NCI-H2196 treated with DMSO at 0.1 percent for 48 hours (cell line): ENCODE measurements around the gene ZC3H18.

Experiments
- DNase-seq: peaks from one replicate; lab custom pipeline; 2025; ENCODE audit not compliant: unreplicated experiment; lab: John Stamatoyannopoulos, UW

The ZC3H18 gene

DNA sequence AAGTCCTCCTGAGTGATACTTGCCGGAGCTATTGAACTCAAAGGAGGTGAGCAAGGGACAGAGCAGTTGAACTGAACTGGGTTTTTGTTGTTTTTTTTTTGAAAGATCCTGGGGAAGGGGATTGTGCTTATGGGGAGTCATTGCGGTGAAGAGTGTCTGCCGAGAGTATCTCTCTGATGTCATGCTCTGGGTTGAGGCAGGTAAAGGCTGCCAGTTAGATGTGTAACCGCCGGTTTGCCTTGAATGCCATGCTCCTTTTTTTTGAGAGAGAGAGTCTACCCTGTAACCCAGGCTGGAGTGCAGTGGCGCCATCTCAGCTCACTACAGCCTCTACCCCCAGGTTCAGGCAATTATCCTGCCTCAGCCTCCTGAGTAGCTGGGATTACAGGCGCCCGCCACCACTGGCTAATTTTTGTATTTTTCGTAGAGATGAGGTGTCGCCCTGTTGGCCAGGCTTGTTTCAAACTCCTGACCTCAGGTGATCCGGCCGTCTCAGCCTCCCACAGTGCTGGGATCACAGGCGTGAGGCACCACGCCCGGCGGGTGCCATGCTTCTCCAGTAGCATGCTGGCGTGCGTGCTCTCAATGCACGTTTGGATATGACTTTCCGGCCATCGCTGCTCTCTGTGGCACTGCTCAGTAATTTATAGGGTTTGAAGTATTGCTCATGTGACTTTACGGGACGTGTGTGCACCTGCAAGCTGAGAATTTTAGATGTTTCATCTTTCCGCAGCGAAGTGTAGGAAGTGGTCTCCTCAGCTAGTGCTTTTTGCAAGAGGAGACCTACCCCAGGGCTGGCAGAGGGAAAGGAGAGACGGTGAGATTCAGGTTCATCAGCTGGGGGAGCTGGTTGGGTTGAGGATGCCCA, 8.5 kb downstream of the ZC3H18 start:
- no peak for DNase-seq

DNA sequence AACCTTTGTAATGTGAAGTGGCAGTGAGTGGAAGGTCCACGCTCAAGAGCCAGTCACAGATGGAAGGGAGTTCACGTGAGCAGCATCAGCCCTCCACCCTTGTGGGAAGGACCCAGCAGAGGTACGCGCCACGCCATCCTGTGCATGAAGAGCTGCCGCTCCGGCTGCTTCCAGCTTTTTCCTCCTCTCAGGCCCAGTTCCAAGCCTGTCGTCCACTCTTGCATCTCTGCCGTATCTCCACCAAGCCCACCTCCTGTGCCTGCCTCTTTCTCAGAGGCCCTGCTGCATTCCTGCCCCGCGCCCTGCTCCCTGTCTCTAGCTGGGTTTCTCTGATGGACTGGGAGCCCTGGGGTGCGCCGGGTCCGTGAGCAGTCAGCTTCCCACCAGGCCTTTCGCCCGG, 10.2 kb downstream of the ZC3H18 start:
- DNase-seq = no peak

DNA sequence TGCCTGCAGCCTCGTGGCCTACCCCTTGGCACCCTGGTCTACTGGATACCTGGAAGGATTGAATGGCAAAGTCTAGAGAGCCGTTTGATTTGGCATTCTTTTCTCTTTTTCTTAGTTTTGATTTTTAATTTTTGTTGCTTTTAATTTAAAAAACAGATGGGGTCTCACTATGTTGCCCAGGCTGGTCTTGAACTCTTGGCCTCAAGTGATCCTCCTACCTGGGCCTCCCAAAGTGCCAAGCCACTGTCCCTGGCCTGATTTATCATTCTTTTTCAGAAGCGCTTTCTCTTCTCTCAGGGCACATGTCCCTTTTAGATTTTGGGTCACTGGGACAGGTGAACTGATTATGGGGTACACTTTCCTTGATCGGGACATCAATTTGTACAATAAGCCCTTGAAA, 10.8 kb downstream of the ZC3H18 start:
- no peak for DNase-seq

DNA sequence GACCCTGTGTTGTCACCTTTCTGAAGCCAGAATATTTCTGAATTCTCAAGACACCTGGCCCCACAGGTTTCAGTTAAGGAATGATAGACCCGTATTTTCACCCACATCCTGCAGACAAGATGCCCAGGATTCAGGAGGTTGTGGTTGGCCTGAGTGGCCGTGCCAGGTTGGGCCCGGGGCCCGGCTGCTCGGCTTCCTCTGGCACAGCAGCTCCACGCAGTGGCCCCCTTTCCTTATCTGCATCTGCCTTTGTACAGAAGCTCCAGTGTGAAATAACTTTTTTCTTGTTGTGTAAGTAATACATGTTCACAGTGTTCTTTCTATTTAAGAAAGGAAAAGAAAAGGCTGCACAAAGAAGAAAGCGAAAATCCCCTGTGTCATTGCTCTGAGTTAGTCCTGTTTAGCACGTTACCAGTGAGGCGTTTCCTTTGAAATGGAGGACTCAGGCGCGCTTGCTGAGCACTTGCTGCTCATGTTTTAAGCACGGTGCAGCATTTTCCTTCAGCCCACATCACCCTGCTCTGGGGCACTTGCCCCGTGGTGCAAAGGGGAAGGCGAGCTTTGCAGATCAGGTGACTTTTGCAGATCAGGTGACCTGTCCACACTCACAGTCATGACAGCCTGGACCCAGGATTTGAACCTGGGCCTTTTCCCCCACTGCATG, 12.8 kb downstream of the ZC3H18 start:
- DNase-seq = no peak

DNA sequence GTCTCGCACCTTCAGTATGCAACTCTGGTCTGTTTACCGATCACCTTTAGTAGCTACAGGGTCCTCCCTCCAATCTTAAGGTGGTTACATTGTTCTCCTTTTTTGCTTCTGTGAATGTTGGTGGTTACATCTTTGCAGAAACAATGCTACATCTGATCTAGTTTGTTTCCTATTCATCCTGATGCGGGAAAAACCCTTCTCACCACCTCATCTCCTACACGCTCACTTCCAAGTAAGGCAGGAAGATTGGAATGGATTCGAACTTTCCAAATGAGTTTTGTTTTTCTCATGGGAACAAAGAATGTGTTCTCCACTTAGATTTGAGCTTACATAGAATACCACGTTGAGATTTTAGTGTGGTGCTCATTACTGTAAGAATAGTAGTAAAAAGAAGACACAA, 14.5 kb downstream of the ZC3H18 start:
- no peak for DNase-seq

DNA sequence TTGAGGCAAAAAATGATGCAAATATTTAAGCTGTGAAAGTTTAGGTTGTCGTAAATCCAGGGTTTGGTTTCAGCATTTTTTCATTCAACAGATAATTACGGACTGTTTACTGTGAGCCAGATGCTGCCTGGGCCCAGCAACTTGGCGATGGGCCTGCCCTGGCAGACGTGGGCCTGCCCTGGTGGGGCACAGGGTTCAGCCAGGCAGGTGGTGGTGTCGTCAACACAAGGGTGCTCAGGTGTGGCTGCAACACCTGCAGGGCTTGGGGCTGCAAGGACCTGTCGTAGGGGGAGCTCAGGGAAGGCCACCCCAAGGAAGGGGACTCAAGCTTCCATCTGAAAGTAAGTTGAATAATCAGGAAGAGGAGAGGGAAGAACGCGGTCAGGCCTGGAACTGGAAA, 15.1 kb downstream of the ZC3H18 start:
- DNase-seq = no peak

DNA sequence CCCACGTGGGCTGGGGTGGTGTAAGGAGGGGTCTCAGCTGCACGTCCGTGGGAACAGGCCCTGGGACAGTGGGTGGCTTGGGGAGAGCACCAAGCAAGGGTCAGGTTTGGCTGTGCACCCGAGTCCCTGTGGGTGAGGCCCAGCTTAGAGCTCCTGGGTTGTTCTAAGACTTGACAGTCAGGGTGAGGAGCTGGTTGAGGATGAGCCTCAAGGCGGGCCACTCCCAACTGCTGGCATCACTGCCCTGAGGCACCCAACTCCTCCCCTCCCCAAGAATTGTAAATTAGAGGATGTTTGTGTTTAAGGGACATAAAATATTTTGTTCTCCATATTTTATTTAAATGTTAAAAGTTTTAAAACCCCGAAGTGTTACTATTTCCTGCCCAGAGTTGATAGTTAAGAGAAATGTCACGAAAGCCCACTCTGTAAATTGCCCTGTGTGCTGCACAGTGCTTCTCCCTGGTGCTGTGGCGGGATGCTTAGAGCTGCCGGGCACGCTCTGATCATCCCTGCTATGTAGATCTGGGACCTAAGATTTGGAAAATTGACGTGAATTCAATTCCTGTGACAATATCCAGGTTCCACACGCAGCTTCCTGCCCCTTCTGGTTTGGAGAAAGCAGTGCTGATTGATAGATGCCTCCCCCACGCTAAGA, 15.9 kb downstream of the ZC3H18 start:
- DNase-seq = no peak

DNA sequence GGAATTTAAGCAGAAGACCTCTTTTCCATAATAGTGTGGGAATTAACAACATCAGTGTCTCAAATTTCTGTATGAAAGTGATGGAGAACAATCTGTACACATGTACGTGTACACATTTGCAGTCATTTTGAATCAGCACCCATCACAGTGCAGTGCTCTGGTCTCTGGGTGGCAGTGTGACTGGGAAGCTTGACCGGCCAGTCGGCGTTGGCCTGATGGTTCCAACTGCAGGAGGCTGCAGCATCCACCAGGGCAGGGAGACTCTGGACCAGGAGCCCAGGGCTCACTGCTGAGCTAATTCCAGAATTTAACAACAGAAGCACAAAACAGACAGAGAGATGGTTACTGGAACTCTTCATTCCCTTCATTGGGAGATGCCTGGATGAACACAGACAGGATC, 17.9 kb downstream of the ZC3H18 start:
- no peak for DNase-seq

DNA sequence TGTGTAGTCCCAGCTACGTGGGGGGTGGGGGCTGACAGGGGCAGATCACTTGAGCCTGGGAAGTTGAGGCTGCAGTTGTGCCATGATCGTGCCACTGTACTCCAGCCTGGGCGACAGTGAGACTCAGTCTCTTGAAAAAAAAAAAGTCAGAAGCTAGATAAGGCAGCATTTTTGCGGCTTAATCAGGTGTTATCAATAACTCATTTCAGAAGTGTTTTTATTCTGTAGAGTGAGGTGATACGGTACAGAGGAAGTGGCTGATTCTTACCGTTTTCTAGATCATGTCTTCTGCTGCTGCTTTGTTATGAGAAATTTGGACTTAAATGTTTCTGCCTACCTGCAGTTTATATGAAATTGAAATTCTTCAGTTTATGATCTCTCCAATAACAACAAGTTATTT, 18.6 kb downstream of the ZC3H18 start:
- no peak for DNase-seq

DNA sequence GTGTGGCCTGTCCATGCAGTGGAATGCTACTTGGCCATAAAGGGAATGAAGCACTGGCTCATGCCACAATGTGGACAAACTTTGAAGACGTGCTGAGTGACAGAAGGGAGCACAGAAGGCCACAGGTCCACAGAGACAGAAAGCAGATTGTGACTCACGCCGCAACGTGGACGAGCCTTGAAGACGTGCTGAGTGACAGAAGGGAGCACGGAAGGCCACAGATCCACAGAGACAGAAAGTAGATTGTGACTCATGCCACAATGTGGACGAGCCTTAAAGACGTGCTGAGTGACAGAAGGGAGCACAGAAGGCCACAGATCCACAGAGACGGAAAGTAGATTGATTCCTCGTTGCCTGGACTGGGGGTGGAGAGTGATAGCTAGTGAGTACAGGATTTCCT, 19.2 kb downstream of the ZC3H18 start:
- DNase-seq = no peak

DNA sequence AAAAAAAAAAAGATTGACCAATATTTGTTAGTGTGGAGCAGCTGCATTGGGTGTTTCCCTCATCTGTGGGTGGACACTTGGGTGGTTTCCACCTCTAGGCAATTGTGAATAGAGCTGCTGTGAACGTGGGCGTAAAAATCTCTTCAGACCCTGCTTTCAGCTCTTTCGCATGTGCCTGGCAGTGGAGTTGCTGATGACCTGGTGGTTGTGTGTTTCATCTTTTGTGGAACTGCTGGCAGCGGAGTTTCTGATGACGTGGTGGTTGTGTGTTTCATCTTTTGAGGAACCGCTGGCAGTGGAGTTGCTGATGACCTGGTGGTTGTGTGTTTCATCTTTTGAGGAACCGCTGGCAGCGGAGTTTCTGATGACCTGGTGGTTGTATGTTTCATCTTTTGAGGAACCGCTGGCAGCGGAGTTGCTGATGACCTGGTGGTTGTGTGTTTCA, 21.4 kb downstream of the ZC3H18 start:
- no peak for DNase-seq

DNA sequence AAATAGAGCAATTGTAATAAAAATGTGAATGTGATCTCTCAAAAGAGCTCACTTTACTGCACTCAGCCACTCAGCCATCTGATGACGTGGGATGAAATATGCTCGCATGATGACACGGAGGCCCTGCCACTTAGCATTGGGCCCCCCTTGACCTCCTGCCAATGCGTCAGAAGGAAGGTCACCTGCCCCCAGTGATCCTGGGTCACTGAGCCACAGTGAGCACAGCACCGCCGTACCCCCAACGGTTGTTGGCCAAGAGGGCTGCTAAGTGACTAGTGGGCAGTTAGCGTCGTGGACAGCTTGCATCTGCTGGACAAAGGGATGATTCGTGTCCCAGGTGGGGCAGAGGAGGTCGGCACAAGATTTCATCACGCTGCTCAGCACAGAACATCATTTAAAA, 22.9 kb downstream of the ZC3H18 start:
- no peak for DNase-seq

DNA sequence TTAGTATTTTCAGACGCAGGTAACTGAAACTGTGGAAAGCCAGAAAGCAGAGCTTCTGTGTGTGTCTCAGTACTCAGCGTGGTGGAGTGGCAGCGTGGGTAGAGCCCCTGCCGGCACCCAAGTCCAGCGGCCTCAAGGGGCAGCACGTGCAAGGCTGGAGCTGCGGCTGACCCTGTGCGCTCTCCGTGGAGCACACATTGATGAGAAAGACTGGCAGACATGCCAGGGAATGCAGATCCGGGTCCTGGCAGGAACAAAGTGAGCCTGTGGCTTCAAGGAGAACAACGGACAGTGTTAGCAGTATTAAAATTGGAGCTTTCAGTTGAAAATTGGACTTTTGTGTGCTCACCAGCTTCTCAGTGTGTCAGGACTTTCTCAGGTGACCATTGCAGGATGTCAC, 23.3 kb downstream of the ZC3H18 start:
- DNase-seq = no peak

DNA sequence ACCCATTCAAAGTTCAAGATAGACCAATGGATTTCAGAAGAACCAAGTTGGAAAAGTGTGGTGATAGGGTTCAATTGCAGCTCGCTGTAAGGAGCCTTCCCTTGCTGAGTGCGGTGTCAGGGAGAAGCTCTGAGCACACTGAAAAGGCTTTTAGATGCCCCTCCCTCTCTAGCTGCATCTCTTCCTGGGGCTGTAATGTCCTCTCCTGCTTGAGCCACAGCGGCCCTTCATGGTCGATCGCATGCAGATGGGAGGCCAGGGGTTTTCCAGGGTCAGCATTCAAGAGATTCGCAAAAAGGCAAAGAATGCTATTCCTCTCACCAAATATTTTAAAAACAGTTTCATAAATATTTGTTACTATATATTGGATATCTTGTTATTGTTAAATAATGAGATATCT, 23.7 kb downstream of the ZC3H18 start:
- DNase-seq = no peak

DNA sequence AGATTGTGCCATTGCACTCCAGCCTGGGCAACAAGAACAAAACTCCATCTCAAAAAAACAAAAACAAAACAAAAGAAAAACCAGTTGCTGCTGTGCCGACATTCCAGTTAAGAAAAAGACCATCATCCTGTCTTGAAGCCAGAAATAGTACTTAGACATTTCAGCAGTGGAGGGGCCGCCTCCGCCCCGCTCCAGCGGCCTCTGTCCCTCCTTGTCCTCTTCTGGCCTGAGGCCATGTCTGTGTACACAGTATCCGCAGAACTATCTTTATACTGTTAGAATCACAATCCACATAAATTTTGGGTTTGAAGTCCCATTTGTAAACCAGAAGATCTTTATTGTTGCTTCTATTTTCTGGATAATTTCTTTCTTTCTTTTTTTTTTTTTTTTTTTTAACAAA, 24.9 kb downstream of the ZC3H18 start:
- DNase-seq = no peak

DNA sequence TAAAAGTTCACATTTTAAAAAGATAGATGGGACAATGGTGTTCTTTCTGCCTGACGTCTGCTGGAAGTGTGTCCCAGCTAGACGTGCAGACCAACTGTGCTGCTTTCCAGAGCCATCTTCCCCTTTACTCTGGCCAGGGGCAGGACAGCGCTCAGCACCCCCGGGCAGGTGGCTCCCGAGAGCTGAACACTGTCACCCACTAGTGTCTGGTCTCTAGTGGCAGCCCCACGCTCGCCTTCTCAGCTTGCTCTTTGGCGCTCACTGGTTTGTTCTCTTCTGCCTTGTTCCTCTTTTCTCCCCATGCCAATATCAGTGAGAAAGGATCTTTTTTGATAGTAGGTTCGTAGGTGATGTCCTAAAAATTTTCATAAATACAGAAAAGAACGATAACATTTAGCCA, 25.7 kb downstream of the ZC3H18 start:
- DNase-seq = no peak

DNA sequence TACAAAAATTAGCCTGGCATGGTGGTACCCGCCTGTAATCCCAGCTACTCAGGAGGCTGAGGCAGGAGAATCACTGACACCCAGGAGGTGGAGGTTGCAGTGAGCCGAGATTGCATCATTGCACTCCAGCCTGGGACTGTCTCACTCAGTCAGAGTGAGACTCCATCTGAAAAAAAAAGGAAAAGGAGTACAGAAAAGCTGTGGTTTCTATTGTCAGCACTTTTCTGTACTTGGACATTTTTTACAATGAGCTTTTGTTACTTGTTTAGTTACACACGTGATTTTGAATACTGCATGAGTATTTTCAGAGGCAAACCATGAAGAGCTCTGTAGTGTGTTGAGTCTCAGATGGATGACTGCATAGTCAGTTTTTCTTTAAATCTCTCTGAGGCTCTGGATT, 26.3 kb downstream of the ZC3H18 start:
- no peak for DNase-seq

DNA sequence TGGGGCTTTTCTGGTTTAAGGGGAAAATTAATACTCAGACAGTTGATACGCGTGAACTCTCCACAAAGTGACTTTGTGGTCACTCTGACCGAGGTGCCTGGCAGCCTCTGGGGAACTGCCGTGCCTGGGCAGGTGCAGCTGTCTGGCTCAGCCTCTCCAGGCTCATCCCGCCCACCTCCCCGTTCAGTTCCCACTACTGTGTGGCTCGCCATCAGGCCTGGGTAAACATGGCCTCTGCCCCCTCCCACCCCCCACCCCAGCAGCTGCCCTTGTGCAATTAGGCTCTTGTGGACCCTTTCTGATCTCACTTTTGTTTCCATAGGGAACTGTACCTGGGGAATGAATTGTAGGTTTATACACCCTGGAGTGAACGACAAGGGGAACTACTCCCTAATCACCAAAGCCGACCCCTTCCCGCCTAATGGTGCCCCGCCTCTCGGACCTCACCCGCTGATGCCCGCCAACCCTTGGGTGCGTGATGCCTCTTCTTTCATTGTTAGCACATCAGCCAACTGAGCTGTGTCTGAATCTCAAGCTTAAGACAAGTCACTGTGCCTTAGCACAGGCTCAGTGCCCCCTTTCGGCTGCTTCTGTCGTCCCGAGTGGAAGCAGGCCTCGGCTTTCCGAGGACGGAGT, 27.8 kb downstream of the ZC3H18 start:
- no peak for DNase-seq

DNA sequence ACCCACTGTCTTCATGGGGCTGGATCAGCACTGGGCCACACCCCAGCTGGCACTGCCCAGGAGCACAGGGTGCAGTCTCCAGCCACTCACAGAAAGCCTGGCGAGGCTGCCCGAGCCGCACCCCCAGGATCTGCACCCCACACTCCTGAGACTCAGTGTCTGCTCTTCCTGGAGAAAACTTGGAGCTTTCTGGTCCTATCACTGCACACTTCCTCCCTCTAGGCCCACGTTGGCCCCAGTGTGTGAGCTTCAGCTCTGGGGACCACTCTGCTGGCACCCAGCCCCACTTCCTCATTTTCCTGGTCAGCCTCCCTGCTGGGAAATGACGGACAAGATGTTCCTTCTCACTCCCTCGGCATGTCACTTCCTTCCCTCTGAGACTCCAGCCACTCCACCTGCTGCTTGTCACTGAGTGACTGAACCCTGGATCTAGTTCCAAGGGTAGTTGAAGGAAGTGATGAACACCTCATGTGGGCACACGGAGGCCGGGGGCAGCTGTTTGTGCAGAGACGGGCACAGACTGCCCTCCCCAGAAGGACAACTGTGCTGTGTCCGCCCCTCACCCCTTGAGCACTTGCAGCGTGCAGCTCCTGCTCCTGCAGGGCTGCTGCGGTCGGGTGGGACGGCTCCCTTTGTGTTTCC, 29.0 kb downstream of the ZC3H18 start:
- DNase-seq = no peak

DNA sequence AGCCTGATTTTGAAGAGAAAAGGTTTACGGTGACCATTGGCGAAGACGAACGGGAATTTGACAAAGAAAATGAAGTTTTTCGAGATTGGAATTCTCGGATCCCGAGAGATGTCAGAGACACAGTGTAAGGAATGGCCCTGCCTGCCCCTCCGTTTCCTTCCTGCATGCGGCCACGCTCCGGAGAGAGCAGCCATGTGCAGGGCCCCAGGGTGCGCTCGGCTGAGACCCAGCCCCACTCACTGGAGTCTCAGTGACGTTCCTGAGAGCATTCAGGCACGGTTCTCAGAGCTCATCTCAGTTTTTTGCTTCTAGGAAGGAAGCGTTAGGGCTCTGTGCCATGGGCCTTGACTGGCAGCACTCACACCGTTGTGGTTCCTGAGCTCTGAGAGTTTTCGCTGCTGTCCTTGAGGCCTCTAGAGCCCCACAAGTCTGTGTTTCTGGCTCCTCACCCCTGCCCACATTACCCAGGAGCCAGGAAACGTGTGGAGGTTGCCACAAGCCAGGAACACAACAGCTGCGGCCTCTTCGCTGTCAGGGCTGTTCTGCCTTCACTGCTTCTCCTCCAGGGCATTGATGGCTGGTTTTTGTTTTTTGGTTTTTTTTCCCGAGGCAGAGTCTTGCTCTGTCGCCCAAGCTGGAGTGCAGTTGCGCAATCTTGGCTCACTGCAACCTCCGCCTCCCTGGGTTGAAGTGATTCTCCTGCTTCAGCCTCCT, 29.8 kb downstream of the ZC3H18 start:
- DNase-seq = no peak

DNA sequence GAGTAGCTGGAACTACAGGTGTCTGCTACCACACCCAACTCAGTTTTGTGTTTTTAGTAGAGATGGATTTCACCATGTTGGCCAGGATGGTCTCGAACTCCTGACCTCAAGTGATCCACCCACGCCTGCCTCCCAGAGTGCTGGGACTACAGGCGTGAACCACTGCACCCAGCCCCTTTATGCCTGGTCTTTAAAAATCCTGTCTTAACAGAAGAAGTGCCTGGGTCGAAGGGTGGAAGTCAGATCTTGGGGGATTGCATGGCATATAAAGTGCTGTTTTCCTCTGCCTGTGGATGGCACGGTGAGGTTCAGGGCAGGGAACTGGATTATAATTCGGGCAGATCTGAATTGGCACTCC, 30.3 kb downstream of the ZC3H18 start:
- no peak for DNase-seq
